ENCODE measurements around the gene AFMID.
"Not testable (repeated sequence)": the region's sequence is repeated elsewhere in the genome, so short reads cannot be mapped to it uniquely, and the experiment has no call there.

Gene AFMID

GRCh38 chr17:78238823-78239488 lies 51.8 kb downstream of the AFMID start:
- DNase-seq (ENCODE audit: low read depth) = no peak

GRCh38 chr17:78239489-78239931 lies 52.3 kb downstream of the AFMID start:
- DNase-seq (ENCODE audit: low read depth) = no peak

GRCh38 chr17:78240012-78240655 lies 53.0 kb downstream of the AFMID start:
- no peak for DNase-seq (ENCODE audit: low read depth)

GRCh38 chr17:78240839-78241238 lies 53.7 kb downstream of the AFMID start:
- no peak for DNase-seq (ENCODE audit: low read depth)

- DNase-seq (ENCODE audit: low read depth) = no peak
These were observed 54.3 kb downstream of the AFMID start for GRCh38 chr17:78241277-78242023.

GRCh38 chr17:78242024-78242742 lies 55.0 kb downstream of the AFMID start:
- DNase-seq (ENCODE audit: low read depth) = no peak

GRCh38 chr17:78247304-78247703 lies 60.1 kb downstream of the AFMID start:
- DNase-seq (ENCODE audit: low read depth) = no peak

GRCh38 chr17:78248051-78248914 lies 61.1 kb downstream of the AFMID start:
- no peak for DNase-seq (ENCODE audit: low read depth)

GRCh38 chr17:78249074-78249817 lies 62.1 kb downstream of the AFMID start:
- DNase-seq (ENCODE audit: low read depth) = no peak

- no peak for DNase-seq (ENCODE audit: low read depth)
These were observed 63.0 kb downstream of the AFMID start for GRCh38 chr17:78249818-78250806.

GRCh38 chr17:78250891-78251772 lies 64.0 kb downstream of the AFMID start:
- DNase-seq (ENCODE audit: low read depth) = peak; percentile 62

- no peak for DNase-seq (ENCODE audit: low read depth)
These were observed 64.6 kb downstream of the AFMID start for GRCh38 chr17:78251773-78252103.

- DNase-seq (ENCODE audit: low read depth) = no peak
These were observed 65.0 kb downstream of the AFMID start for GRCh38 chr17:78252111-78252634.

GRCh38 chr17:78252701-78253635 lies 65.8 kb downstream of the AFMID start:
- DNase-seq (ENCODE audit: low read depth) = no peak

- not testable (repeated sequence) for DNase-seq (ENCODE audit: low read depth)
These were observed 66.4 kb downstream of the AFMID start for GRCh38 chr17:78253636-78253945.

GRCh38 chr17:78253946-78254672 lies 66.9 kb downstream of the AFMID start:
- peak; percentile 66 for DNase-seq (ENCODE audit: low read depth)
